GM19023 (cell line): Measurements from ENCODE around the gene COMMD1.
"Not testable (repeated sequence)": the region's sequence is repeated elsewhere in the genome, so short reads cannot be mapped to it uniquely, and the experiment has no call there.

ENCODE experiments used
- ATAC-seq: cut with Tn5 transposase; IDR thresholded peaks from one replicate; pipeline ENCODE4 v1.9.1; 2021; ENCODE audit warnings: mild to moderate bottlenecking, moderate library complexity; ENCODE audit not compliant: unreplicated experiment

The COMMD1 gene

DNA sequence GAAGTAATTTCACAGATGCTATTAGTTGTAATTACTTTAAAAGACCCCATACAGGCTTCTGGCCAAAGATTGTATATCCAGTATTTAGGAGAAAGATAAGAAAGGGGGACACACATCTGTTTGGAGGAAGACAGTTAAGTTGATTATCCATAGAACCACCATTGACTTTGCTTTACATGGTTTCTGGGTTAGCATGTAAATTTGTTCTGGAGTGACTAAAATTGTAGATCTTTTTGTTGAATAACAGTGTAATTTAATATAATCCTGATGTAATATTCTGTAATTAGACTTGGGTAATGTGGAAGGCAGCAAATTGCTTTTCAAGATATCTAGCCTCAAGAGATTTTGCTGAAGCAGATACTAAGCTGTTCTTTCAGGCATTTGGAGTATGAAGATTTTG is 17.2 kb downstream of the COMMD1 start:
- no peak for ATAC-seq

GRCh38 chr2:61924895-61925663 is 19.6 kb downstream of the COMMD1 start:
- ATAC-seq = no peak

- ATAC-seq = no peak
These were observed 21.3 kb downstream of the COMMD1 start for GRCh38 chr2:61926531-61927477.

GRCh38 chr2:61928826-61929461 is 23.5 kb downstream of the COMMD1 start:
- ATAC-seq = no peak

GRCh38 chr2:61937098-61937497 is 31.6 kb downstream of the COMMD1 start:
- ATAC-seq = no peak

DNA sequence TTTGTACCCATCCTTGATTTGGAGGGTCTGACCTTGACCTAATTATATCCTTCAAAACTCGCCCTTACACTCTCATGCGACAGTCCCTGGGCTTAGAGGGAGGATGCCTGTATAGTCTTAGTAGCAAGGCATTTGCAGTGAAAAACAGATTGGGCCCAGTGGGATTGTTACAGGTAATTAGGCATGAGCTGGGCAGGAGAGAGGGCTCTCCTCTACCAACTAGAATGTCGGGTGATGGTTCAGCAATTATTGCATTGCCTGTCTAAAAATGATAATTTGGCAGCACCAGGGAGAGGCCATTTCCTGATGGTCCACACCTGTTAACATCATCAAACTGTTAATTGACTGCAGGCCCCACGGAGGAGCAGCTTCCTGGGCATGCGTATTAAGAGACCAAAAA is 32.4 kb downstream of the COMMD1 start:
- ATAC-seq = no peak

GRCh38 chr2:61938511-61938910 is 33.0 kb downstream of the COMMD1 start:
- ATAC-seq = no peak

DNA sequence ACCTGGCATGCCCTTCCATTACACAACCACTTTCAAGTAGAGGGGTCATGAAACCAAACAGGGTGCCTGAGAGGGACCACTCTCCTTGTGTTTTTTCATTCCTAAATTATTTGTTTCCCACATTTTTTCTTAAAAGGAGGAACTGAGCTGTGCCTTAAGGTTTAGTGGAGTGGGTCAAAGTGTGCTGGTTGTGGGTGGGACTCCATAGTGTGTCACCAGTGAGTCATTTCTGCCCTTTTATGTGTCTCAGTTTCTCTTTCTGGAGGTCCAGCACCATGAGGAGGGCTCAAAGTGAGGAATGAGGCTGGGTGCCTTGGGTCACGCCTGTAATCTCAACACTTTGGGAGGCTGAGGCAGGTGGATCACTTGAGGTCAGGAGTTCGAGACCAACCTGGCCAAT is 37.8 kb downstream of the COMMD1 start:
- no peak for ATAC-seq

DNA sequence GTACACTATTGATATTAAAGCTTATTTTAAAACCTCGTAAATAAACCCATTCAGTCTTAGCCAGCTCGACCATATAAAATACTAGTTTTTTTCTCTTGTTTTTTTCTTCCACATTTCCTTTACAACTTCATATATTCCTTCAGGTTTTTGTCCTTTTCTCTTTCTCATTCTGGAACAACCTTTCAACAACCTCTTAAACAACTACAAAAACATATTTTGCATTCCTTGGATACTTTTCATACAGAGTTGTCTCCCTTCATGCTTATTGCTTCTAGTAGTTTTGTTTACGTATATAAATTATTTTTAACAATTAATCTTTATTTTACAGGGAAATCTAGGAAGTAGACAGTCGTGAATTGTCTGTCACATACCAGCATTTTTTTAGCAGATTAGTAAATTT is 41.2 kb downstream of the COMMD1 start:
- ATAC-seq = no peak

- ATAC-seq = no peak
These were observed 43.4 kb downstream of the COMMD1 start for GRCh38 chr2:61948661-61949457.

GRCh38 chr2:61949458-61949713 is 43.9 kb downstream of the COMMD1 start:
- no peak for ATAC-seq

DNA sequence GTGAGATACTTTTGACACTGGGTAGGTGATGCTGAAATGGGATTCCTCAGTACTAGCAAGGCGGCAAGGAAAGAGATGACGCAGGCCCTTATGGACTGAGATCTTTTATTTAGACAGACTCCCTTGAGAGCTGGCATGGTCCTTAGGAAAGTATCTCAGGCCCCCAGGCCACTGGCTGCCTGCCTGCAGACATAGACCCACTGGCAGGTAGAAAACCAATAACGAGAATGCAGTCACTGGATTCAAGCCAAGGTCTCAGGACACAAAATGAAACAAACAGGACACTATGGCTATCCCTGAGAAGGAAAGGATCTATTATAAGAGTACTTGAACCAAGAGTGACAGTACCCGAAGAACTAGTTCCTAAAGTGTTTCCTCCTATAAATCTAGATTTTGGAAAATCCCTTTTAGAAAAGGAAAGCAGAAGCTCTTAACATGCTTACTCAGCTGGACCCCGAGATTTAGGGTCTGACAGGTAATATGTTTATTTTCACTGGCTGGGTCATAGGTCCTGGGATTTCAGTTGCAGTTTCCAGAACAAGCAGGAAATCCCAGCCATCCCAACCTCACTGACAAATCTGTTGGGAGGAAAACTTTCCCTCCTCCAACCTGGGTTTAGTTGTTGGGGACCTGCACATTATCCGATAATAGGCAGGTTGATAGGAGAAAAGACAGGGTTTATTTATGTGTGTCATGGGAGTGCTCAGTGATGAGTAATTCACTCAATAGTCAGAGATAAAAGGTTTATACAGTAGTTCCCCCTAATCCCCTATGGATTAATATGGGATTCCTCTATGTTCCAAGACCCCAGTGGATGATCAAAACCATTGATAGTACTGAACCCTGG is 44.5 kb downstream of the COMMD1 start:
- no peak for ATAC-seq

GRCh38 chr2:61950571-61951315 is 45.3 kb downstream of the COMMD1 start:
- no peak for ATAC-seq

- ATAC-seq = no peak
These were observed 46.4 kb downstream of the COMMD1 start for GRCh38 chr2:61951881-61952280.

DNA sequence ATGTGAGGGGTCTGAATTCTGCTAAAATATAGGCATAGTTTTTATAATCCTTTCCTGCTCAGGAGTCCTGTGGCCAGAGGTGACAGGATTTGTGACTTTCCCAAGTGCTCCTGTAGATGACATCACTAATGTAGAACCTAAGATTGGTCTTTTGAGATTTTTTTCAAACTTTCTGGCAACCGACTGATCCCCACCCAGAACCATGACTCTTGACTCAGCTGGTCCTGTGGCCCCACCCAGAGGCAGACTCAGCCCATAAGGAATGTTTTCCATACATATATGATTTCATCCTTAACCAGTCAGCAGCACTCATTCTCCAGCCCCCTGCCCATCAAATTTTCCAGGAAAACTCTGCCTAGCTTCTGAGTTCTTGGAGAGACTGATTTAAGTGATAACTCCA is 46.8 kb downstream of the COMMD1 start:
- ATAC-seq = no peak

DNA sequence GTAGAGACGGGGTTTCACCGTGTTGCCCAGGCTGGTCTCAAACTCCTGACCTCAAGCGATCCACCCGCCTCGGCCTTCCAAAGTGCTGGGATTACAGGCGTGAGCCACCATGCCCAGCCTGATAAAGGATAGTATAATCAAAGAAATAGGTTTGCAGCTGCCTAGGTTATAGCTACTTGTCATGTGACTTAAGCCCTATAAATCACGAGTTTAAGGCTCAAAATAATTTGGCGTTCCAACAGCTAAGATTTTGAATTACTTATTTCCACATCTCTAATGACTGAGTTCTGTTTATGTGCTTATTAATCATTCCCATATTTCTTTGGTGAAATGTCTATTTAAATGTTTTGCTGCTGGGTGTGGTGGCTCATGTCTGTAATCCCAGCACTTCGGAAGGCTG is 49.4 kb downstream of the COMMD1 start:
- ATAC-seq = not testable (repeated sequence)

DNA sequence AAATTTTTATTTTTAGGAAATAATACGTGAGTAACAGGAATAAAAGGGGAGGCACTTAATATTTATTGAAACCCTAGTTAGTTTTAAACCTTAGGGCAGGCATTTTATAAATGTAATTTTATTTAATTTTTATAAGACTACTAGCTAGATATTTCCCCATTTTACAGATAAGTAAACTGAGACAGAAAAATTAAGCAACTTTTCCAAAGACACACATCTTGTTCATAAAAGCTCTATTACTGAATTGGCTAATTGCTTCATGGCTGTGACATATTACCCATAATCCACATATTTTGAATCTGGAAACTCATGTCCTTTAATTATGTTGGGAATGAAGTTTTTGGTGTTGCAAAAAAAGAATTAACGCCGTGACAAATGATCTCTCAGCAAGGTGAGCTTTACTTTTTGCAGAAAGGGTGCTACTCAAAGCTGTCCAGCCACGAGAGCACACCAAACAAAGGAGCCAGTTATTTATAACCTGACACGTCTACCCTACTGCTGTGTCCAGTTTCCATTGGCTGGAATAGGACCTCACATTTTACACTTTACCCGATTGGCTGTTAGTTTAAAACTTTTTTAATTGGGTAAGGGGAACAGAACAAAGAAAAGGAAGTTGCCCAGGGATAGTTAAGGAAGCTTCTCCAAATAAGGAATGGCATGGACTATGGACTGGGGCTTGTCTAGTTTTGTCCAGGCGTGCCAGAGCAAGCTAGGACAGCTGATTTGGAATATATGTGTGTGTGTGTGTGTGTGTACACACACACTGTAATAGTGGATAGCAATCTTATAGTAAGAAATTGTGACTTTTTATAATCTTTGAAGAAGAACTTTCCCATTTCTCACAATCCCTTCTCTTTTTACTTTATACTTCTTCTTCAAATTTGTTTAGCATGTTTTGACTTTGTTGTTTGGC is 54.2 kb downstream of the COMMD1 start:
- no peak for ATAC-seq

DNA sequence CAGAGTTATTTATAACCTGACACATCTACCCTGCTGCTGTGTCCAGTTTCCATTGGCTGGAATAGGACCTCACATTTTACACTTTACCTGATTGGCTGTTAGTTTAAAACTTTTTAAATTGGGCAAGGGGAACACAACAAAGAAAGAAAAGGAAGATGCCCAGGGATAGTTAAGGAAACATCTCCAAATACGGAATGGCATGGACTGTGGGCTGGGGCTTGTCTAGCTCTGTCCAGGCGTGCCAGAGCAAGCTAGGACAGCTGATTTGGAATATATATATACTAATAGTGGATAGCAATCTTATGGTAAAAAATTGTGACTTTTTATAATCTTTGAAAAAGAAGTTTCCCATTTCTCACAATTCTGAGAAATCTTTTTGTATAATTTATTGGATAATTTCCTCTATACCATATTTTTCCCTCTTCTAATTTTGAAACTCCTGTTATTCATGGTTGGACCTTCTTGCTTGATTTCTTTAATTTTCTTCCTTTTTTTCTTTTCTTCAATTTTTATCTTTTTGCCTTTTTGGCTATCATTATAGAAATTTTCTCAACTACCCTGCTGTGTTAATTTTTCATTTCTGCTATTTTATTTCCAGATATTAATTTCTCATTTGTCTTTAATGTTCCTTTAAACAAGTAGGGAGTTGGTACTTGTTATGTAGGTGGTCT is 55.9 kb downstream of the COMMD1 start:
- no peak for ATAC-seq
